ENCODE data around the gene AZIN2. TPM values are rescaled to one million over a fixed set of nuclear protein-coding genes. Genes with fewer than 3 reads are reported as not detected.
"Not testable (repeated sequence)": the region's sequence is repeated elsewhere in the genome, so short reads cannot be mapped to it uniquely, and the experiment has no call there.

Gene AZIN2
- 0.28 and 2.2 TPM in 2 replicates for total RNA-seq

GRCh38 chr1:33080885-33081553 is at the start of gene AZIN2:
TSS of gene AZIN2 (plus strand) at chr1:33081153. CDS start at chr1:33082250, 1,097 bp downstream.
- peak; percentile 95 for DNase-seq

- DNase-seq, result no peak
Observed at GRCh38 chr1:33031506-33031905, 49.4 kb upstream of the AZIN2 start.

GRCh38 chr1:33032126-33032869 is 48.7 kb upstream of the AZIN2 start:
- DNase-seq, result no peak

- peak; percentile 29 for DNase-seq
Observed at GRCh38 chr1:33036051-33036525, 44.9 kb upstream of the AZIN2 start.

- peak; percentile 99 for DNase-seq
Observed at GRCh38 chr1:33036526-33037503, 44.1 kb upstream of the AZIN2 start, which contains the start of gene AK2. TSS of gene AK2 (minus strand) at chr1:33036883. CDS start at chr1:33036828, 55 bp downstream.

- DNase-seq, result no peak
Observed at GRCh38 chr1:33039840-33040239, 41.1 kb upstream of the AZIN2 start.

GRCh38 chr1:33041026-33041425 is 39.9 kb upstream of the AZIN2 start:
- DNase-seq, result no peak

- no peak for DNase-seq
Observed at GRCh38 chr1:33042831-33043230, 38.1 kb upstream of the AZIN2 start.

GRCh38 chr1:33043267-33044092 is 37.5 kb upstream of the AZIN2 start:
- no peak for DNase-seq

- peak; percentile 17 for DNase-seq
Observed at GRCh38 chr1:33045246-33045645, 35.7 kb upstream of the AZIN2 start.

- no peak for DNase-seq
Observed at GRCh38 chr1:33045814-33046213, 35.1 kb upstream of the AZIN2 start.

- DNase-seq, result not testable (repeated sequence)
Observed at GRCh38 chr1:33046234-33046633, 34.7 kb upstream of the AZIN2 start.

- DNase-seq, result no peak
Observed at GRCh38 chr1:33047290-33047689, 33.7 kb upstream of the AZIN2 start.

- no peak for DNase-seq
Observed at GRCh38 chr1:33047839-33048305, 33.1 kb upstream of the AZIN2 start.

- DNase-seq, result no peak
Observed at GRCh38 chr1:33048426-33048825, 32.5 kb upstream of the AZIN2 start.

GRCh38 chr1:33049371-33049770 is 31.6 kb upstream of the AZIN2 start:
- DNase-seq, result no peak

- DNase-seq, result no peak
Observed at GRCh38 chr1:33050221-33051076, 30.5 kb upstream of the AZIN2 start.

GRCh38 chr1:33055210-33056008 is 25.5 kb upstream of the AZIN2 start:
- DNase-seq, result peak; percentile 94

- no peak for DNase-seq
Observed at GRCh38 chr1:33056426-33056825, 24.5 kb upstream of the AZIN2 start.

- DNase-seq, result no peak
Observed at GRCh38 chr1:33057095-33057494, 23.9 kb upstream of the AZIN2 start.

Measured in dermis blood vessel endothelial cell (primary cell).